GM19463 (cell line): ENCODE results near the gene DBNL.
A peak's percentile ranks its signal among the peaks of the same experiment; 100 is the strongest.

ENCODE experiments used
- ATAC-seq: cut with Tn5 transposase; IDR thresholded peaks from one replicate; pipeline ENCODE4 v1.9.1; 2021; ENCODE audit warnings: mild to moderate bottlenecking, moderate library complexity; ENCODE audit not compliant: unreplicated experiment

The DBNL gene

GRCh38 chr7:44076101-44076895 lies 31.8 kb downstream of the DBNL start:
- no peak for ATAC-seq

GRCh38 chr7:44077061-44077460 lies 32.6 kb downstream of the DBNL start:
- no peak for ATAC-seq

GRCh38 chr7:44077681-44078091 lies 33.2 kb downstream of the DBNL start:
- no peak for ATAC-seq

DNA sequence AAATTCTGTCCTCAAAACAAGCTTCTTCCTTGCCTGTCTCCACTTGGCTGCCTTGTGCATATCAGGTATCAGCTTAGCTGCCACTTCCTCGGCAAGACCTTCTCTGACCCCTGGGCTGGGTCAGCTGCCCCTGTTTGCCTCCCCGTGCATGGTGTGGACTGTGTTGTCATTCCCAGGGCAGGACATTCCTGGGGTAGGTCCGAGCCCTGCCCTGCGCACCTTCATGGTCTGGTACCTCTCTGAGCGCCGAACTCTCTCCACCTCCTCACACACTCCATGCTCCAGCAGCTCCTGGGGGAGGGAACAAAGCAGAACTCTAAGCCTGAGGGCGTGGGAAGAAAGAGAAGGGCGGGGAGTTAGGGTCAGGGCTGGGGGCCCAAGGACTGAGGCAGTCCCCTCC lies 34.0 kb downstream of the DBNL start:
- no peak for ATAC-seq

DNA sequence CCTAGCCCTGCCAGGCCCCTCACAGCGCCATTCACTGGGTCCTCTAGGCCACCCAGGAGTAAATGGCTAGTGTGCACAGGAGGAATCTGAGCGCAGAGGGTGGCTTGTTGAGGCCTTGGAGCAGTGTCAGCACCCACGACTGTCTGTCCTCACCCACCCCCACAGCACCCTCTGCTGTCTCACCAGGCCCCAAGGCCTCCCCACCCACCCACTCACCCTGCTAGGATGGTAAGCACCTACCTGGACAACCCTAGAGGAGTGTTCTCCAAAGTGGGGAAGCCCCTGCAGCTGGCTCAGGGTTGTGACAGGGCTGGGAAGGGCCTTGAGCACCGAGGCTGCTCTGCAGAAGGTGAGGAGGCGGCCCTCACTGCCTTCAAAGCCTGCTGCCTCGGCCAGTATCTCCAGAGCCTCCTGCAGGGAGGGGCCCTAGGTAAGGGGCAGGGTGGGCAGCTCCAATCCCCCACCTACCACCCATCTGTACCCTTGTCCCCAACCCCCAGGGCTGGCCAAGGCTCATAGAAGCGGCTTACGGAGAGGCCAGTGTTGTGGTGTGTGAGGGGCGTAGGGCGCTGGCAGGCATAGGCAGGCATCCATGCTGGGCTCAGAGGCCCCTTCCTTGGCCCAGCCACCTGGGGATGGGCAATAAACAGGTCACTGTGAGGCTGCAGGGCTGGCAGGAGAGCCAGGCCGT lies 35.0 kb downstream of the DBNL start:
- ATAC-seq: no peak

- no peak for ATAC-seq
These were observed 35.6 kb downstream of the DBNL start for GRCh38 chr7:44080118-44080517.

GRCh38 chr7:44080686-44081265 lies 36.3 kb downstream of the DBNL start:
- ATAC-seq: no peak

DNA sequence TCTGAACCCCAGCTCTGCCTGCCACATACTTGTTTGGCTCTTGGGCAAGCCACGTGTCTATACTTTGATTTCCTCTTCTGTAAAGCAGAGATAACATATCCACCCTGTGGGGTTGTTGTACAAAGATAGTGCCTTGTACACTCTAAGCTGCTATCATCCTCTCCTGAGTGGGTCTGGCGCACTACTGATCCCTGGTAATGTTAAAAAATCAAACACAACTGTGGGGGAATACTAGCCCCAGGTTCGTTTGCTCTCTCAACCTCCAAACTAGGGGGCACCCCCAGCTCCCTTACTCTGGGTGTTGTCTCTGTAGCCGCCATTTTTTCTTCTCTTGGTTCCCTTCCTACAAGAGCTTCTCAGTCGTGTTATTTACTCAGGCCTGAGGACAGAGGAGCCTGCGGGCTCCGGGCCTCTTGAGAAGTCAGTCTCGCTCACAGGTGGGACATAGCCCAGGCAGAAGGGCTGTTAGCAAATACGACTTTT lies 36.8 kb downstream of the DBNL start:
- no peak for ATAC-seq

DNA sequence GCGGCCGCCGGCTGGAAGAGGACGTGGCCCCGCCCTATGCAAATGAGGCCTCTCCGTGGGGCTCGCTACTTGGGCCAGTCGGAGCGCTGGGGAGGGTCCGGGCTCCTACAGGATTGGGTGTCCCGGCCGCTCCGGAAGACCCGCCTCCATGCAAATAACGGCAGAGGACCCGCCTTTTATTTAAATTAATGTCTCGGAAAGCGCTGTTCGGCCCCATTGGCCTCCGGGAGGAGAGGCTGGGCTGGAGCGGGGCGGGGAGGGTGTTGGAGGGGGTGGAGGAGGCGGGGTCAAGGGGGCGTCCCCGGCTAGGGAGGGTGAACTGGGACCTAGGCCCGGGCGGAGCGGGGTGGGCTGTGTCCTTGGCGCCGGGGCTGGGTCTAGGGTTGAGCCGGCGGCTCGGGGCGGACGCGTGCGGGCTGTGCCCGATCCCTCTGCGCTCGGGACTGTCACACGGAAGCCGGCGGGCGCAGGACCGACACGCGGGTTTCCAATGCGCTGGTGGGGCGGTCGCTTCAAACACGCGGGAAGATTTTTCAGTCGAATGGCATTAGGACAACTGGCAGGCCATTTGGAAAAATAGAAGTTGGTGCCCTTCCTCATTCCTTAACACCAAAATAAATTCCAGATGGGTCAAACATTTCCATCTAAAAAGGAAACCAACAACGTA lies 38.2 kb downstream of the DBNL start:
- peak; percentile 91 for ATAC-seq

- ATAC-seq: no peak
These were observed 39.3 kb downstream of the DBNL start for GRCh38 chr7:44083796-44084195.

DNA sequence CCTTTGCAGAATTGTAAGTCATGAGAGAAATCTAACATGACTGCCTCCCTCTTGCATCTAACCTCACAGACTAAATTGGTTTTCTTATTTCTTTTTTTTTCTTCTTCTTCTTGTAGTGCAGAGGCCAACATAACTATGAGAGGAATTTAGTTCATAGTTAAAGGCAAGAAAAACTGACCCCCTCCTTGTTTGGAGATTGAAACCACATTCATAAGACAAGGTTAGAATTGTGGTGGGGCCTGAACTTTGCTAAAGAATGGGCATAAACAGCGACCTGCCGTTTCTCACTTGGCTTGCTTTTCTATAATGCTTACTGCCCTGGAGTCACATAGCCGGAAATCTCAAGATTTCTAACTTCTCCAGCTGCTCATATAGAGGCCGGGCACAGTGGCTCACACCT lies 40.2 kb downstream of the DBNL start:
- ATAC-seq: no peak

DNA sequence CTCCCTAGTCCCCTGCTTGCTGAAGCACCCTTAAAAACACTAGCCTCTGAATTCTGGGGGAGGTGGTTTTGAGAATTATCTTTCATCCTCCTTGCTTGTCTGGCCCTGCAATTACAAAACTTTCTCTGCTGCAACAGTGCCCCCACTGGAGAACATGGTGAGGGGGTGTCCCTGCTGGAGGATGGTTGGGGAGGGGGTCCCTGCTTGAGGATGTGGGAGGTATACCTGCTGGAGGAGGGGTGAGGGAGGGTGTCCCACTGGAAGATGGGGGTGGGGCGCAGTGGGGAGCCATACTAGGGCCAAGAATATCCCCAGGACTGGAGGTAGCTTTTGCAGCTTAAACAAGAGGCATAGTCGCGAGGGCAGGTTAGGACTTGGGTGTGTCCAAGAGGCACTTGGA lies 41.0 kb downstream of the DBNL start:
- no peak for ATAC-seq

GRCh38 chr7:44086627-44087026 lies 42.1 kb downstream of the DBNL start:
- ATAC-seq: no peak

GRCh38 chr7:44087911-44088838 lies 43.7 kb downstream of the DBNL start:
- ATAC-seq: no peak

DNA sequence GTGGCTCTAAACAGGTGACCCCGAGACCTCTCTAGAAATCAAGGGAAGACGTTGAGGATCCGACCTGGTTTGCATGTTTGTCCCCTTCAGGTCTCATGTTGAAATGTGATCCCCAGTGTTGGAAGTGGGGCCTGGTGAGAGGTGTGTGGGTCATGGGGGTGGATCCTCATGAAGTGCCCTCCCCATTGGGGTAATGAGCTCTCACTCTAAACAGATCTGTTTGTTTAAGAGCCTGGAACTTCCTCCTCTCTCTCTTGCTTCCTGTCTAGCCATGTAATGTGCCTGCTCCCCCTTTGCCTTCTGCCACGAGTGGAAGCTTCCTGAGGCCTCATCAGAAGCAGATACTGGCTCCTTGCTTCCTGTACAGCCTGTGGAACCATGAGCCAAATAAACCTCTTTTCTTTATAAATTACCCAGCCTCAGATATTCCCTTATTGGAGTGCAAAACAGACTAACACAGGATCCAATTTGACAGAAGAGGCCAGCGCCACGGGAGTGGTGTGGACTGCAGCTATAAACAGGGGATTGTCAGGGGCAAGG lies 48.7 kb downstream of the DBNL start:
- ATAC-seq: no peak

GRCh38 chr7:44094365-44094764 lies 49.9 kb downstream of the DBNL start:
- no peak for ATAC-seq

- no peak for ATAC-seq
These were observed 50.5 kb downstream of the DBNL start for GRCh38 chr7:44094883-44095592.

DNA sequence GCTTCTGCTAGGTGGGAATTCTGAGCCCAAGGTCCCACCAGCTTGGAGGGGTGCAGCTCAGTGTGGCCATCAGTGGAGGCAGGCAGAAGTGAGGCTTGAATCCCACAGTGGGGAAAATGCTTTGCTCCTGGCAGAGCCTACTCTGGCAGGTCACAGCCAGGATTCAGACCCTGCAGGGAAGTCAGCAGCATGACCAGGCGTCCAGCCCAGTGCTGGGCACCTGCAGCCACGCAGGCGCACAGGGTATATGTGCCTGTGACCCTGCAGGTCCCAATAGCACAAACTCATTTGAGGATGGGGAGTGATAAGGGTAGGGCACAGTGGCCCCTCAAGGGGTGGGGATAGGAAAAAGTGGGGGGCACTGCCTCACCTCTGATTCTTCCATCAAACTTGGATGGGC lies 51.3 kb downstream of the DBNL start:
- ATAC-seq: no peak

GRCh38 chr7:44096326-44096881 lies 51.9 kb downstream of the DBNL start:
- no peak for ATAC-seq
